Measurements from ENCODE around the gene SMTN. TPM values are rescaled to one million over a fixed set of nuclear protein-coding genes. Genes with fewer than 3 reads are reported as not detected.
A peak's percentile ranks its signal among the peaks of the same experiment; 100 is the strongest.

Gene SMTN
- total RNA-seq, 1 donor from 2014 or later, result 54.0 TPM

DNA sequence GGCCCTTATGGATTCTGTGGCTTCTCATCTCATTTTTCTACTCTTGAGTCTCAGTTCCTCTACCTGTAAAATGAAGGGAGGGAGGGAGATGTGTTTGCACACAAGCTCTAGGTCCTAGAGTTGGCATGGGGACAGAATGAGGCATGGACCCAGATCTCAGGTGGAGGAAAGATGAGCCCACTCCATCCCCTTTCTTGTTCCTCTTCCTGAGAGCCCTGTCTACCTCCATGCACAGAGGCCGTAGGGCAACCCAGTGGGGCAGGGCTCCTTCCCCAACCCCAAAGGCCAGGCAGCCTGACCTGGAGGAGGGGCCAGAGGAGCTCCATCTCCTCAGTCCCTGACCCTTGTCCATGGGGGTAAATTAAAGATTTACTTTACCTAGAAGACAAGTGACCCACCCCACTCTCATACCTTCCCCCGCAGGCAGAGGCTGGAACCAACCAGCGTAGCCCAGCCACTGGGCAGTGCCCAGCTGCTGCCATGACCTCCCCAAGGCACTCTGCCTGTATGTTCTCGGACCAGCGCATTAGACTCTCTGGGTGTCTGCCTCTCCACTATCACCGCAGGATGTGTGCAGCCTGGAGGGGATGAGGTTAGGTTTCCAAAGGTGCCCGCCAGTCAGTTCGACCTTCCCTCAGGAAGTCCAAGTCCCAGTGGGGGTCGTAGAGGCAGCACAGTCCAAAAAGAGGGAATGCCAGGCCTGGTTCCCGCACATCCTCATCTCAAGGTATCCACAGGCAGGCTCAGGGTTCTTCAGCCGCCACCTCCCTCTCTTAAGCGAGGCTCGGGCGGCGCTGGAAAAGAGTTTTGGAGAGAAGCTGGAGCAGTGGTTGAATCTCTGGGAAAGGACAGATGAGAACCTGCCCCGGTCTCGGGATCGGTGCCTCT, 3.0 kb downstream of the SMTN start:
- H3K4me1 Mint-ChIP-seq (ENCODE audit: unreplicated experiment), result peaks cover 30% of the 10 kb centered on the region
- no peaks in the 10 kb centered on the region for H3K36me3 Mint-ChIP-seq
- no peaks in the 10 kb centered on the region for H3K27me3 Mint-ChIP-seq
- no peaks in the 10 kb centered on the region for H3K9me3 Mint-ChIP-seq
- peak overlapping the region; percentile 78 for H3K27ac Mint-ChIP-seq
- peak overlapping the region; percentile 96 for H3K4me3 Mint-ChIP-seq
- TF ChIP-seq, protein P1, sequence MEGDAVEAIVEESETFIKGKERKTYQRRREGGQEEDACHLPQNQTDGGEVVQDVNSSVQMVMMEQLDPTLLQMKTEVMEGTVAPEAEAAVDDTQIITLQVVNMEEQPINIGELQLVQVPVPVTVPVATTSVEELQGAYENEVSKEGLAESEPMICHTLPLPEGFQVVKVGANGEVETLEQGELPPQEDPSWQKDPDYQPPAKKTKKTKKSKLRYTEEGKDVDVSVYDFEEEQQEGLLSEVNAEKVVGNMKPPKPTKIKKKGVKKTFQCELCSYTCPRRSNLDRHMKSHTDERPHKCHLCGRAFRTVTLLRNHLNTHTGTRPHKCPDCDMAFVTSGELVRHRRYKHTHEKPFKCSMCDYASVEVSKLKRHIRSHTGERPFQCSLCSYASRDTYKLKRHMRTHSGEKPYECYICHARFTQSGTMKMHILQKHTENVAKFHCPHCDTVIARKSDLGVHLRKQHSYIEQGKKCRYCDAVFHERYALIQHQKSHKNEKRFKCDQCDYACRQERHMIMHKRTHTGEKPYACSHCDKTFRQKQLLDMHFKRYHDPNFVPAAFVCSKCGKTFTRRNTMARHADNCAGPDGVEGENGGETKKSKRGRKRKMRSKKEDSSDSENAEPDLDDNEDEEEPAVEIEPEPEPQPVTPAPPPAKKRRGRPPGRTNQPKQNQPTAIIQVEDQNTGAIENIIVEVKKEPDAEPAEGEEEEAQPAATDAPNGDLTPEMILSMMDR (conservative IDR thresholded peaks at IDR 0.05), result no peak
- DNase-seq (ENCODE audit: extremely low spot score, unreplicated experiment), result no peak

- Mint-ChIP-seq H3K4me3 (peak overlapping the region; percentile 96), H3K27me3 (no peaks in the 10 kb centered on the region), H3K27ac (peak overlapping the region; percentile 26), H3K4me1 (ENCODE audit: unreplicated experiment) (peaks cover 30% of the 10 kb centered on the region), H3K36me3 (no peaks in the 10 kb centered on the region), H3K9me3 (no peaks in the 10 kb centered on the region)
- DNase-seq (ENCODE audit: extremely low spot score, unreplicated experiment), result peak; percentile 85
- TF ChIP-seq, protein P1 (conservative IDR thresholded peaks at IDR 0.05), result peak; percentile 95
Observed at GRCh38 chr22:31084811-31085492, 3.8 kb downstream of the SMTN start.

DNA sequence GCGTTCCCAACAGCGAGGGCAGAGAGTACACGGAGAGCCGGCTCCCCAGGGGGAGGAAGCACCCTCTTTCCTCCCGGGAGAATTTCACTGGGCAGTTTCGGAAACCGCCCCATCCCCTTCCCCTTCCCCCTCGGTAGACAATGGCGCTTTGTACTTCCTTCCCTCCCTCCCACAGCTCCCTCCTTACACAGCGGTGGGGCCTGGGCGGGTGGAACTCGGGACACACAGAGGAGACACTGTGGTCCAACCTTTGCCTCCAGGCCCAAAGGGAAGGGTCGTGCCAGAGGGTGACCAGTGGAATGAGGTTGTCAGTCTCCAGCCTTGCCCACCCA, 4.3 kb downstream of the SMTN start:
- peak overlapping the region; percentile 26 for H3K27ac Mint-ChIP-seq

GRCh38 chr22:31085928-31086327, 4.8 kb downstream of the SMTN start:
- Mint-ChIP-seq H3K36me3 (no peaks in the 10 kb centered on the region), H3K27me3 (no peaks in the 10 kb centered on the region), H3K27ac (no peak overlapping the region), H3K4me3 (peak overlapping the region; percentile 84), H3K4me1 (ENCODE audit: unreplicated experiment) (peaks cover 26% of the 10 kb centered on the region), H3K9me3 (no peaks in the 10 kb centered on the region)
- TF ChIP-seq, protein P1 (conservative IDR thresholded peaks at IDR 0.05), result no peak
- DNase-seq (ENCODE audit: extremely low spot score, unreplicated experiment), result no peak

More for the DNA sequence above, 4.3 kb downstream of the SMTN start:
- DNase-seq (ENCODE audit: extremely low spot score, unreplicated experiment), result no peak
- H3K9me3 Mint-ChIP-seq, result no peaks in the 10 kb centered on the region
- H3K4me1 Mint-ChIP-seq (ENCODE audit: unreplicated experiment), result peaks cover 29% of the 10 kb centered on the region
- TF ChIP-seq, protein P1 (conservative IDR thresholded peaks at IDR 0.05), result peak; percentile 7
- no peaks in the 10 kb centered on the region for H3K36me3 Mint-ChIP-seq
- H3K4me3 Mint-ChIP-seq, result peak overlapping the region; percentile 84
- H3K27me3 Mint-ChIP-seq, result no peaks in the 10 kb centered on the region

DNA sequence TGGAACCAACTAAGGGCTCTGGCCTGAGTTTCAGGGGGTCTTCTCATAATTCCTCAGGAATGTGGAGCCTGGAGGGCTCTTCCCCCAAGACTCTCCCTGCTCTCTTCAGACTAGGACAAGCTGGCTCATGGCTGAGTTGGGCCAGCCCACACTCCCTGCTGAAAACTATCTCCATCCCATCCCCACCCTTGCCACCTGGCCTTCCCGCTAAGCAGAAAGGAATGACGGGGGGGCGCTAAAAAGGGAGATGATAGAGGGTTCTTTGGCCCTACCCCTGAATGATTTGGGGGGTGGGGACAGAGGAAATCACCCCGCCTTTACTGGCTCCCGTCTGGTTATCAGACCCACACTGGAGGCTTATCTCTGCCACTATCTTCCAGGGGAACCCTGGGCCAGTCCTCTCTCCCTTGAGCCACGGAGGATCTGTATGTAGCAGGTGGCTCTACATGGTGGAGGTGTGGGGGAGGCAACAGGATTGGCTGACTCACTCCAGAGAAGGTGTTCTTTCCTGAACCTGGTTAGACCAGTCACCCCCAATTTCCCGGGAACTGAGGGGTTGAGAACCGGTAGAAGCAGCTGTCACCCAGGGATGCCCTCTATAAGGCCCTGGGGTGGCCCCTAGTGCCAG, 5.7 kb downstream of the SMTN start:
- Mint-ChIP-seq H3K9me3 (no peaks in the 10 kb centered on the region), H3K4me1 (ENCODE audit: unreplicated experiment) (peaks cover 22% of the 10 kb centered on the region), H3K27me3 (no peaks in the 10 kb centered on the region), H3K36me3 (no peaks in the 10 kb centered on the region), H3K4me3 (peak overlapping the region; percentile 62), H3K27ac (no peak overlapping the region)
- no peak for DNase-seq (ENCODE audit: extremely low spot score, unreplicated experiment)
- TF ChIP-seq, protein P1 (conservative IDR thresholded peaks at IDR 0.05), result no peak
